PC-9 (cell line): Measurements from ENCODE around the gene CD177. TPM values are rescaled to one million over a fixed set of nuclear protein-coding genes. Genes with fewer than 3 reads are reported as not detected.
"Not testable (repeated sequence)": the region's sequence is repeated elsewhere in the genome, so short reads cannot be mapped to it uniquely, and the experiment has no call there.

Experiments used
- BruUV-seq: library from RNA; stranded (reverse); fragments of 400-500 nt; replicated peaks from 2 replicates; lab custom pipeline; 2021; lab: Mats Ljungman, UMichigan
- CTCF ChIA-PET: fragments of 300-600 bp; sonication (Branson Sonifier 250); formaldehyde crosslinking; loops from one replicate; lab custom pipeline; 2022; ENCODE audit warnings: antibody characterized with exemption; lab: Charles Lee
- POLR2A ChIA-PET: fragments of 300-600 bp; sonication (Branson Sonifier 250); formaldehyde crosslinking; loops from one replicate; lab custom pipeline; 2022; ENCODE audit warnings: antibody characterized with exemption; ENCODE audit not compliant: unreplicated experiment; lab: Charles Lee
- DNase-seq, 2 experiments: peaks; one replicate each; pipeline versions ENCODE4 v3.0.0 to v3.0.0-alpha.2; 2015 to 2022; ENCODE audit warnings: mixed read lengths in 1 of 2
- H2AFZ ChIP-seq: fragments of 200-600 bp; sonication (generic); 2 replicates; pipeline ENCODE4 v1.8.1; 2017; ENCODE audit warnings: antibody characterized with exemption
- H3F3A ChIP-seq: fragments of 200-600 bp; sonication (generic); 2 replicates; pipeline ENCODE4 v1.8.1; 2017; ENCODE audit warnings: antibody characterized with exemption, mild to moderate bottlenecking, low read depth; ENCODE audit not compliant: insufficient read depth
- H3K27ac ChIP-seq: fragments of 200-600 bp; sonication (generic); 2 replicates; pipeline ENCODE4 v1.6.1; 2016; ENCODE audit warnings: mixed run types
- H3K27me3 ChIP-seq: fragments of 200-600 bp; sonication (generic); 2 replicates; pipeline ENCODE4 v1.6.1; 2016; ENCODE audit warnings: low read depth, mixed run types; ENCODE audit not compliant: insufficient read depth
- H3K36me3 ChIP-seq: fragments of 200-600 bp; sonication (generic); 2 replicates; pipeline ENCODE4 v1.6.1; 2016; ENCODE audit warnings: low read depth, mixed run types
- H3K4me1 ChIP-seq: fragments of 200-600 bp; sonication (generic); replicated peaks from 2 replicates; pipeline ENCODE4 v1.6.1; 2016; ENCODE audit warnings: mixed run types; ENCODE audit not compliant: insufficient read depth
- H3K4me2 ChIP-seq: fragments of 200-600 bp; sonication (generic); 2 replicates; pipeline ENCODE4 v1.6.1; 2017; ENCODE audit warnings: mixed run types
- H3K4me3 ChIP-seq: fragments of 200-600 bp; sonication (generic); 2 replicates; pipeline ENCODE4 v1.6.1; 2016; ENCODE audit warnings: mixed run types
- H3K79me2 ChIP-seq: fragments of 200-600 bp; sonication (generic); 2 replicates; pipeline ENCODE4 v1.6.1; 2017; ENCODE audit warnings: low read depth, mixed run types
- H3K9me2 ChIP-seq: fragments of 200-600 bp; sonication (generic); 2 replicates; pipeline ENCODE4 v1.8.1; 2017; ENCODE audit warnings: mild to moderate bottlenecking; ENCODE audit not compliant: insufficient read depth
- H3K9me3 ChIP-seq: fragments of 200-600 bp; sonication (generic); 2 replicates; pipeline ENCODE4 v1.8.1; 2016; ENCODE audit warnings: low read depth; ENCODE audit not compliant: insufficient read depth
- H4K20me1 ChIP-seq: fragments of 200-600 bp; sonication (generic); 2 replicates; pipeline ENCODE4 v1.8.1; 2017; ENCODE audit not compliant: insufficient read depth
- EZH2 ChIP-seq: fragments of 200-600 bp; sonication (generic); IDR thresholded peaks from 2 replicates; pipeline ENCODE4 v1.8.0; 2017; ENCODE audit warnings: antibody characterized with exemption, low read depth
- intact Hi-C: fragments of 100-400 bp; cut with micrococcal nuclease; formaldehyde crosslinking; loops from one replicate; pipeline ENCODE4 v1.10.0; 2022; ENCODE audit not compliant: unreplicated experiment
- total RNA-seq: library from RNA; stranded (reverse); gene quantifications from 2 replicates; pipeline ENCODE4 v1.2.3, GENCODE V29; 2021
- TF ChIP-seq, protein P1 (sequence below): fragments of 200-600 bp; sonication (generic); conservative IDR thresholded peaks from 2 replicates; pipeline ENCODE4 v1.6.1; 2017; ENCODE audit warnings: mixed run types, antibody characterized with exemption, mild to moderate bottlenecking, moderate library complexity

Gene CD177
- total RNA-seq, 1 experiment from 2014 or later, result 6.0 TPM

DNA sequence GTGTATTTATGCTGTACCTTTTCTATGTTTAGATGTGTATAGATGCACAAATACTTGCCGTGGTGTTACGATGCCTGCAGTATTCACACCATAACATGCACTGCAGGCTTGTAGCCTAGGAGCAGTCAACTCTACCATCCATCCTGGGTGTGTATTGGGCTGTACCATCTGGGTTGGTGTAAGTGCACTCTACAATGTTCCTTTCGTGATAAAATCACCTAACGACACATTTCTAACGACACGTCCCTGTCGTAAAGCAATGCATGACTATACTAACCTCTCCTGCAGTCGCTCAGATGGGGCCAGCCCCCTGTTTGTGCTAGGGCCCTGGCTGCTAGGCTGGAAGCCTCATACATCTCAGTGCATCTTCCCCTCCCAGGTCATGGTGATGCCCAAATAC, 18.4 kb downstream of the CD177 start:
- no peaks in the 10 kb centered on the region; the same call in 1 of the 2 replicates for H3F3A ChIP-seq
- POLR2A ChIA-PET, result no interaction called here
- no peaks in the 10 kb centered on the region for H3K9me3 ChIP-seq
- BruUV-seq, result no TSS peak
- TF ChIP-seq, protein P1, sequence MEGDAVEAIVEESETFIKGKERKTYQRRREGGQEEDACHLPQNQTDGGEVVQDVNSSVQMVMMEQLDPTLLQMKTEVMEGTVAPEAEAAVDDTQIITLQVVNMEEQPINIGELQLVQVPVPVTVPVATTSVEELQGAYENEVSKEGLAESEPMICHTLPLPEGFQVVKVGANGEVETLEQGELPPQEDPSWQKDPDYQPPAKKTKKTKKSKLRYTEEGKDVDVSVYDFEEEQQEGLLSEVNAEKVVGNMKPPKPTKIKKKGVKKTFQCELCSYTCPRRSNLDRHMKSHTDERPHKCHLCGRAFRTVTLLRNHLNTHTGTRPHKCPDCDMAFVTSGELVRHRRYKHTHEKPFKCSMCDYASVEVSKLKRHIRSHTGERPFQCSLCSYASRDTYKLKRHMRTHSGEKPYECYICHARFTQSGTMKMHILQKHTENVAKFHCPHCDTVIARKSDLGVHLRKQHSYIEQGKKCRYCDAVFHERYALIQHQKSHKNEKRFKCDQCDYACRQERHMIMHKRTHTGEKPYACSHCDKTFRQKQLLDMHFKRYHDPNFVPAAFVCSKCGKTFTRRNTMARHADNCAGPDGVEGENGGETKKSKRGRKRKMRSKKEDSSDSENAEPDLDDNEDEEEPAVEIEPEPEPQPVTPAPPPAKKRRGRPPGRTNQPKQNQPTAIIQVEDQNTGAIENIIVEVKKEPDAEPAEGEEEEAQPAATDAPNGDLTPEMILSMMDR, result no peak
- TF ChIP-seq EZH2, result no peak
- H3K27me3 ChIP-seq, result no peaks in the 10 kb centered on the region
- no peaks in the 10 kb centered on the region for H4K20me1 ChIP-seq
- H3K4me2 ChIP-seq, result peak overlapping the region; percentile 32; the same call in 1 of the 2 replicates
- peaks cover 21% of the 10 kb centered on the region for H3K4me1 ChIP-seq
- no peaks in the 10 kb centered on the region for H3K9me2 ChIP-seq
- H3K27ac ChIP-seq, result no peak overlapping the region
- H2AFZ ChIP-seq, result no peak overlapping the region
- CTCF ChIA-PET, result no interaction called here
- H3K79me2 ChIP-seq, result no peaks in the 10 kb centered on the region
- intact Hi-C loops, result no loop called here
- DNase-seq, result no peak
- H3K36me3 ChIP-seq, result no peaks in the 10 kb centered on the region
- H3K4me3 ChIP-seq, result no peak overlapping the region

DNA sequence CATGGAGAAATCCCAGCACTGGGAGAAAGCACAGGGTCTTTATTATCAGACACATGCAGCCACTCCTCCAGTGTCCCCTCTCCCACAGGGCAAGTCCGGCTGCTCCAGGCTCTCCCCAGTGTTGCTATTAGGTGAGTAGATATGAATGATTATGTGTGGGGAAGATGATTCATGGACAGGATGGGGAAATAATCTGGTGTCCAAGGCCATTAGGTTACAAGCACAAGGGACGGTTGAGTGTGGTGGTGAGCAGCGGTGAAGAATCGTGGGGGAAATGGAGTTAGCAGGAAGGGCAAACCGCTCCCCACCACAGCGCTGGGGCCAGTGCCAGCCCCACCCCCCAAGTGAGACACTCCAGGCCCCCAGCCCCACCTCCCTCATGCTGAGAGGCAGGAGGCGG, 19.0 kb downstream of the CD177 start:
- intact Hi-C loops, result no loop called here
- no peaks in the 10 kb centered on the region for H3K27me3 ChIP-seq
- no peaks in the 10 kb centered on the region for H3K9me3 ChIP-seq
- peak in 1 of 2 experiments; percentile 59 for DNase-seq
- no peaks in the 10 kb centered on the region; the same call in 1 of the 2 replicates for H3F3A ChIP-seq
- ChIA-PET POLR2A (no interaction called here), CTCF (interaction anchor here (0.7 kb wide), 1 partner anchor 54 kb away, joined by 3 read pairs; no protein-coding TSS in a partner anchor)
- peak overlapping the region; percentile 32 for H3K4me2 ChIP-seq
- H3K36me3 ChIP-seq, result no peaks in the 10 kb centered on the region
- H4K20me1 ChIP-seq, result no peaks in the 10 kb centered on the region
- H3K4me1 ChIP-seq, result peaks cover 21% of the 10 kb centered on the region
- no peaks in the 10 kb centered on the region for H3K79me2 ChIP-seq
- H3K9me2 ChIP-seq, result no peaks in the 10 kb centered on the region
- no peak overlapping the region for H3K27ac ChIP-seq
- H3K4me3 ChIP-seq, result no peak overlapping the region
- no TSS peak for BruUV-seq
- no peak overlapping the region for H2AFZ ChIP-seq
- TF ChIP-seq, protein P1, result no peak
- TF ChIP-seq EZH2, result no peak

DNA sequence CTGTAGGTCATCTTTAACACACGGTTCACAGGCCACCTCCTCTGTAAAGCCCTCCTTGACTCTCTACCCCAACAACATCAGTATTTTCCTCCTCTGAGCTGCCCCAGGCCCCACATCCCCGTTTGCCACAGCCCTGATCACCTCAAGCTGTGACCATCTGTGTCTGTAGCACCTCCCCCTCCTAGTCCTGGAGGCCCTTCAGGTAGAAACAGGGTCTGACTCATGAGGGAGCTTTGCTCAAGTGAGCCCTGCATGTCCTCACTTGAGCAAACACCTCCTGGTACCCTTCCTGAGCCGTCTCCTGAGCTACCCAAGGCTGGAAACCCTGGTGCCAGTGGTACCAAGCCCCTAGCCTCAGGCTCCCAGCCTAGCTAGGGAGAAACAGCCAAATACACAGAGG, 24.1 kb downstream of the CD177 start:
- DNase-seq, BruUV-seq, intact Hi-C loops, H3K79me2 ChIP-seq, H3K9me3 ChIP-seq, H3K9me2 ChIP-seq, H4K20me1 ChIP-seq, H3K27me3 ChIP-seq, POLR2A ChIA-PET, CTCF ChIA-PET, H3F3A ChIP-seq, H3K4me3 ChIP-seq, H2AFZ ChIP-seq, H3K36me3 ChIP-seq, H3K4me2 ChIP-seq, H3K27ac ChIP-seq: not testable (repeated sequence)
- H3K4me1 ChIP-seq, result peaks cover 22% of the 10 kb centered on the region

DNA sequence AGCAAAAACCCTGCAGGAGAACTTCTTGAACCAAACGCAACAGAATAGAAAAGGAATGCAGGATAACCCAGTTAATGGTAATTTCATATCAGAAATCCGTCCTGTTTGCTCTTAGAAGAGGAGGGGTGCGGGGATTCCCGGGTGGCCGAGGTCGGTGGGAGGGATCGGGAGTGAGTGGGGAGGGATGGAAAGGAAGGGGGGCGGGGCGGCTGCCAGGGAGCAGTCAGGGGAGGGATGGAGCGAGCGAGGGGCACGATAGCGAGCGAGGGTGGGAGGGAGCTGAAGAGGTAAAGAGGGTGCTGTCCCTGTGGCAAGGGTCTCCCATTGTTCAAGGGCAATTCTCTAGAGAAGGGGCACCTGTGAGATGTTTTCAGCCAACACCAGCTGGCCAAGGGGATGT, 26.5 kb downstream of the CD177 start:
- no TSS peak for BruUV-seq
- H3K79me2 ChIP-seq, result no peaks in the 10 kb centered on the region
- H3K9me3 ChIP-seq, result no peaks in the 10 kb centered on the region
- POLR2A ChIA-PET, result no interaction called here
- no peak overlapping the region for H3K4me2 ChIP-seq
- peaks cover 5% of the 10 kb centered on the region; the same call in 1 of the 2 replicates for H3F3A ChIP-seq
- no peaks in the 10 kb centered on the region for H3K9me2 ChIP-seq
- intact Hi-C loops, result no loop called here
- H4K20me1 ChIP-seq, result no peaks in the 10 kb centered on the region
- CTCF ChIA-PET, result no interaction called here
- peaks cover 18% of the 10 kb centered on the region; the same call in 1 of the 2 replicates for H3K4me1 ChIP-seq
- DNase-seq, result no peak
- no peak overlapping the region for H3K27ac ChIP-seq
- no peak overlapping the region for H3K4me3 ChIP-seq
- no peaks in the 10 kb centered on the region for H3K27me3 ChIP-seq
- TF ChIP-seq EZH2, result no peak
- TF ChIP-seq, protein P1, result no peak
- H3K36me3 ChIP-seq, result no peaks in the 10 kb centered on the region
- no peak overlapping the region for H2AFZ ChIP-seq
